Measurements from ENCODE around the gene RIN2.

Gene RIN2

GRCh38 chr20:19782669-19783068 lies 24.6 kb downstream of the RIN2 start:
- H3K27ac Mint-ChIP-seq = no peak overlapping the region
- H3K36me3 Mint-ChIP-seq (ENCODE audit: low read depth) = no peaks in the 10 kb centered on the region
- no peak overlapping the region for H3K4me3 Mint-ChIP-seq
- no peaks in the 10 kb centered on the region for H3K9me3 Mint-ChIP-seq
- H3K27me3 Mint-ChIP-seq (ENCODE audit: low read depth) = no peaks in the 10 kb centered on the region
- peaks cover 1% of the 10 kb centered on the region for H3K4me1 Mint-ChIP-seq (ENCODE audit: low read depth)

DNA sequence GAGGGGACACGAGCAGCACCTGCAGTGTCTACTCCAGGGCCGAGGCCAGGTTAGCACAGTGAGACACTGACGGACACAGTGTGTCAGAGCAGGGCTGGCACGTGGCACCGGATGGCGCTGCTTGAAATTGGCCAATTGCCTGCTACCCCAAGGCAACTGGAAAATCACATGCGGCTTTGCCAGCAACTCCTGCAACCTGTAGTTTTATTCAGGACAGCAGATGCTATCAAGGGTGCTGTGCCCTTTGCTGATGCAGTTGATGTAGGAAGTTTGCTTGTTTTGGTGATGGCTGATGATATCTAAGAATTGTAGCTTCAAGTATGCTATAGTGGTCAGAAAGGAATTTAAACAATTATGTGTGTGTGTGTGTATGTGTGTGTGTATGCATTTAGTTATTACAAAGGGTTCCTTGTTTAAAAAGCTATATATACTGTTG lies 25.9 kb downstream of the RIN2 start:
- Mint-ChIP-seq H3K36me3 (ENCODE audit: low read depth) (no peaks in the 10 kb centered on the region), H3K4me1 (ENCODE audit: low read depth) (peaks cover 1% of the 10 kb centered on the region), H3K4me3 (no peak overlapping the region), H3K27me3 (ENCODE audit: low read depth) (no peaks in the 10 kb centered on the region), H3K9me3 (no peaks in the 10 kb centered on the region), H3K27ac (no peak overlapping the region)

DNA sequence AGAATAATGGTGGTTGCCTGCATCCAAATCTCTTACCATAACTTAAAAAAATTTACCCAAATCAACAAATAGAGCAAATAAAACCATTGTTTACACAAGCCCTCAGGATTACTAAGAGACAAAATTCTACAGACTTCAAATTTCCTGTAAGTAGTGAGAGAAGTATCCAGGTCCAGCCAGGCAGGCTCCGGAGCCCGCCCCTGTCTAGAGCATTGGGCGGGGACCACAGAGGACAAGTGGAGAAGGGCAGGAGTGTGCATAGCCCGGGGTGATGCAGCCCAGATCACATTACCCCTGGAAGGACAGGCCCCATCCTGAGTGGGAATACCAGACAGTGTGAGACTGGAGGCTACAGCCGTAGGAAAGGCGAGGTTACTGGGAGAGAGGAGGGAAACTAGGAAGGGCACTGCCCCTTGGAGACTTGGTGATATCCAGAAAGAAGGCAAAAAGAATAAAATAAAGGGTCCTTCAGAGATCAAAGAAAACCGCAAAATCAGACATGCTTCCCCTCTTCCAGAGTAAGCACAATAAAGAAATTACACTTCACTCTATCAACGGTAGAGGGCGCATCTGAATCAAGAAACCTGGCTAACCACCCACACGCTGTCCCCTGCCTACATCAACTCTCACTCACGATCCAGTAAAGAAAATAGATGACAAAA lies 26.6 kb downstream of the RIN2 start:
- H3K4me3 Mint-ChIP-seq = no peak overlapping the region
- no peaks in the 10 kb centered on the region for H3K9me3 Mint-ChIP-seq
- H3K27me3 Mint-ChIP-seq (ENCODE audit: low read depth) = no peaks in the 10 kb centered on the region
- H3K4me1 Mint-ChIP-seq (ENCODE audit: low read depth) = peaks cover 1% of the 10 kb centered on the region
- H3K27ac Mint-ChIP-seq = no peak overlapping the region
- H3K36me3 Mint-ChIP-seq (ENCODE audit: low read depth) = no peaks in the 10 kb centered on the region

GRCh38 chr20:19785173-19785982 lies 27.3 kb downstream of the RIN2 start:
- Mint-ChIP-seq H3K4me1 (ENCODE audit: low read depth) (peaks cover 1% of the 10 kb centered on the region), H3K27ac (no peak overlapping the region), H3K27me3 (ENCODE audit: low read depth) (no peaks in the 10 kb centered on the region), H3K9me3 (no peaks in the 10 kb centered on the region), H3K4me3 (no peak overlapping the region), H3K36me3 (ENCODE audit: low read depth) (no peaks in the 10 kb centered on the region)

DNA sequence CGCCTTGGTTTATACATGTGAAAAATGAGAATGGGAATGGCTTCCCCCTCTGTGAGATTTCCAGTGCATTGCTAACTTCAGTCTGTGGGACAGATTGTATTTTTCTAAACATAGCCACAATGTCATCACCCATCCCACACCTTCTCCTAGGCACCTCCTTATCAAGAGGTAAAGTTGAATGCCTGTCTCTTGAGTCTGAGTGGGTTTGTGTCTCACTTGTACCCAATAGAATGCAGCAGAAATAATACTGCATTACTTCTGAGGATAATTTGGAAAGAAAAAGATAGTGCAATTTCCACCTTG lies 27.9 kb downstream of the RIN2 start:
- H3K27ac Mint-ChIP-seq = no peak overlapping the region
- no peaks in the 10 kb centered on the region for H3K27me3 Mint-ChIP-seq (ENCODE audit: low read depth)
- H3K36me3 Mint-ChIP-seq (ENCODE audit: low read depth) = no peaks in the 10 kb centered on the region

GRCh38 chr20:19786311-19786710 lies 28.3 kb downstream of the RIN2 start:
- H3K4me1 Mint-ChIP-seq (ENCODE audit: low read depth) = peaks cover 1% of the 10 kb centered on the region
- no peaks in the 10 kb centered on the region for H3K27me3 Mint-ChIP-seq (ENCODE audit: low read depth)
- no peaks in the 10 kb centered on the region for H3K36me3 Mint-ChIP-seq (ENCODE audit: low read depth)
- H3K4me3 Mint-ChIP-seq = no peak overlapping the region
- no peak overlapping the region for H3K27ac Mint-ChIP-seq
- H3K9me3 Mint-ChIP-seq = no peaks in the 10 kb centered on the region

More for the DNA sequence above, 27.9 kb downstream of the RIN2 start:
- Mint-ChIP-seq H3K9me3 (no peaks in the 10 kb centered on the region), H3K4me3 (no peak overlapping the region), H3K4me1 (ENCODE audit: low read depth) (peaks cover 1% of the 10 kb centered on the region)

DNA sequence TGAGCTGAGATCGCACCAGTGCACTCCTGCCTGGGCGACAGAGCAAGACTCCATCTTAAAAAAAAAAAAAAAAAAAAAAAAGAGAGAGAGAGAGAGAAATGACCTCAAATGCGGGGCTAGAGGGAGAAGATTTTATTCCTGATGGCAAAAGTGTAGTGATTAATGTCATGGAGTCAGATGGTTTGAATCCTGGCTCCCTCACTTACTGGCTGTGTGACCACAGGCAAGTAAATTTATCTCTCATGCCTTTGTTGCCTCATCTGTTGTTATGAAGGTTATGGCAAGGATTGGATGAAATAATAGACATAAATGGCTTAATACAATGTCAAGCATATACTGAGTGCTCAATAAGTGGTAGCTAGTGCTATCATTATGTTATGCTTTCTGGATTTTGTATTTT lies 29.3 kb downstream of the RIN2 start:
- H3K4me1 Mint-ChIP-seq (ENCODE audit: low read depth) = peaks cover 1% of the 10 kb centered on the region
- H3K4me3 Mint-ChIP-seq = no peak overlapping the region
- no peak overlapping the region for H3K27ac Mint-ChIP-seq
- H3K27me3 Mint-ChIP-seq (ENCODE audit: low read depth) = no peaks in the 10 kb centered on the region
- no peaks in the 10 kb centered on the region for H3K36me3 Mint-ChIP-seq (ENCODE audit: low read depth)
- no peaks in the 10 kb centered on the region for H3K9me3 Mint-ChIP-seq

DNA sequence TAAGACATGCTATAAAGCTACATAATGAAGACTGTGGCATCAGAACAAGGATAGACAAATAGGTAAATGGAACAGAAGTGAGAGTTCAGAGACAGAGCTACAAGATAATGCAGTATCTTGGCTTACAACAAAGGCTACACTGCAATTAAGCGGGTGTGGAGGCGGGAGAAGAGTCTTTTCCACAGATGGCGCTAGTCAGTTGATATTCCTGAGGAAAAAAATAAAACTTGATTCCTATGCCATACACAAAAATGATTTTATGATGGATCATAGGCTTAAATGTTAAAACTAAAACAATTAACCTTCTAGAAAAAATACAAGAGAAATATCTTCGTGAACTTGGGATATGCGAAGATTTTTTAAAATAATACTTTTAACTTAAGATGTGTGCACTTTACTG lies 31.0 kb downstream of the RIN2 start:
- Mint-ChIP-seq H3K4me1 (ENCODE audit: low read depth) (peaks cover 1% of the 10 kb centered on the region), H3K27ac (no peak overlapping the region), H3K4me3 (no peak overlapping the region), H3K9me3 (no peaks in the 10 kb centered on the region), H3K27me3 (ENCODE audit: low read depth) (no peaks in the 10 kb centered on the region), H3K36me3 (ENCODE audit: low read depth) (no peaks in the 10 kb centered on the region)

GRCh38 chr20:19789446-19789845 lies 31.4 kb downstream of the RIN2 start:
- no peaks in the 10 kb centered on the region for H3K36me3 Mint-ChIP-seq (ENCODE audit: low read depth)
- peaks cover 1% of the 10 kb centered on the region for H3K4me1 Mint-ChIP-seq (ENCODE audit: low read depth)
- H3K27me3 Mint-ChIP-seq (ENCODE audit: low read depth) = no peaks in the 10 kb centered on the region
- no peaks in the 10 kb centered on the region for H3K9me3 Mint-ChIP-seq
- no peak overlapping the region for H3K27ac Mint-ChIP-seq
- no peak overlapping the region for H3K4me3 Mint-ChIP-seq

GRCh38 chr20:19791887-19792286 lies 33.8 kb downstream of the RIN2 start:
- Mint-ChIP-seq H3K27ac (no peak overlapping the region), H3K9me3 (no peaks in the 10 kb centered on the region), H3K4me3 (no peak overlapping the region), H3K4me1 (ENCODE audit: low read depth) (no peaks in the 10 kb centered on the region), H3K36me3 (ENCODE audit: low read depth) (no peaks in the 10 kb centered on the region), H3K27me3 (ENCODE audit: low read depth) (peaks cover 4% of the 10 kb centered on the region)

GRCh38 chr20:19793716-19794115 lies 35.7 kb downstream of the RIN2 start:
- Mint-ChIP-seq H3K4me1 (ENCODE audit: low read depth) (no peaks in the 10 kb centered on the region), H3K9me3 (no peaks in the 10 kb centered on the region), H3K36me3 (ENCODE audit: low read depth) (no peaks in the 10 kb centered on the region), H3K27me3 (ENCODE audit: low read depth) (peaks cover 4% of the 10 kb centered on the region), H3K4me3 (no peak overlapping the region), H3K27ac (no peak overlapping the region)

DNA sequence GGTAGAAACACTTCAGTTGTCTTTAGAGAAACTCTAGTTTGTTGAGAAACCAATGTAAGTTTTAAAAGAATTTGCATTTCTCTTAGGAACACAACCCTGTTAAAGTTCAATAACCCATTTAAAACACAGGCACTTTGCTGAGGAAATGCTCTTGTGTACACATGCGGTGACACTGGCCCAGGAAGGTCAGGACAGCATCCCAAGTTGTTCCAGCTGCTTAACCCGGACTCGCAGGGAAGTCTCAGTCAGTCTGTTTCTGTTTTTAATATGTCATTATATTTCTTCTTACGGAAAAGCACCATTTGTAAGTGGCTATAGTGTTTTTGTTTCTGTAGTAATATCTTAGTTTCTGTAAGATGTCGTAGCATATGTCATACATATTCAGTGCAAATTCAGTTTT lies 36.9 kb downstream of the RIN2 start:
- Mint-ChIP-seq H3K9me3 (no peaks in the 10 kb centered on the region), H3K4me3 (no peak overlapping the region), H3K4me1 (ENCODE audit: low read depth) (no peaks in the 10 kb centered on the region), H3K27me3 (ENCODE audit: low read depth) (peaks cover 4% of the 10 kb centered on the region), H3K36me3 (ENCODE audit: low read depth) (no peaks in the 10 kb centered on the region), H3K27ac (no peak overlapping the region)

DNA sequence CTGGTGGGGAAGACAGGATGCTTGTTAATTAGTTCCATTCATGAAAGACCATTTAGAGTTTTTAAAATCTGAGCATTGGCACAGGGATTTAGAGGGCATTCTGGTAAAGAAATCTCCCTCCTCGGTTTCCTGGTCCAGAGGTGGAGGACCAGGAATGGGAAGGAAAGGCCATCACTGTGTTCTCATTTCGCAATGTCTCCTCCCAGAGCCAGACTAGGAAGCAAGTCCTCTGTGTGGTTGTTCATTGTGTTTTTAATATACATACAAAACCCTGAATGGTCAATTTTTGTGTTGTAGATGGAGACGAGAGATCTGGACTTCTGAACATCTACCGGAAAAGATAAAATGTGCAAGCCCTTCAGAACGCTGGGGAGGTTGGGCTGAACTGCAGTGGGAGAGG lies 41.3 kb downstream of the RIN2 start:
- Mint-ChIP-seq H3K4me3 (no peak overlapping the region), H3K4me1 (ENCODE audit: low read depth) (no peaks in the 10 kb centered on the region), H3K27ac (no peak overlapping the region), H3K36me3 (ENCODE audit: low read depth) (no peaks in the 10 kb centered on the region), H3K9me3 (no peaks in the 10 kb centered on the region), H3K27me3 (ENCODE audit: low read depth) (peaks cover 8% of the 10 kb centered on the region)

DNA sequence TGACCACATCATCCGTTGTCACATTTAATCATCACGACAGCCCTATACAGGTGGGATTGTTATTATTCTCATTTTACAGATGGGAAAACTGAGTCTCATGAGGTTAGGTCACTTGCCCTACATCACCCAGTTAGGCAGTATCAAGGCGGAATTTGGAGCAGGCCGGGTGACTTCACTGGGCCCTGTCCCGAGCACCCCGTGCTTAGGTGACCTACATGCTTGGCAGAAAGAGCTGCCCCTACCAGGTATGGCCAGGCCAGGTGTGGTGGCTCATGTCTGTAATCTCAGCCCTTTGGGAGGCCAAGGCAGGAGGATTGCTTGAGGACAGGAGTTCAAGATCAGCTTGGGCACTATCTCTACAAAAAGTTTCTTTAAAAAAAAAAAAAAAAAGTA lies 44.0 kb downstream of the RIN2 start:
- no peaks in the 10 kb centered on the region for H3K4me1 Mint-ChIP-seq (ENCODE audit: low read depth)
- H3K27ac Mint-ChIP-seq = no peak overlapping the region
- H3K9me3 Mint-ChIP-seq = no peaks in the 10 kb centered on the region
- no peaks in the 10 kb centered on the region for H3K36me3 Mint-ChIP-seq (ENCODE audit: low read depth)
- peaks cover 5% of the 10 kb centered on the region for H3K27me3 Mint-ChIP-seq (ENCODE audit: low read depth)
- H3K4me3 Mint-ChIP-seq = no peak overlapping the region

DNA sequence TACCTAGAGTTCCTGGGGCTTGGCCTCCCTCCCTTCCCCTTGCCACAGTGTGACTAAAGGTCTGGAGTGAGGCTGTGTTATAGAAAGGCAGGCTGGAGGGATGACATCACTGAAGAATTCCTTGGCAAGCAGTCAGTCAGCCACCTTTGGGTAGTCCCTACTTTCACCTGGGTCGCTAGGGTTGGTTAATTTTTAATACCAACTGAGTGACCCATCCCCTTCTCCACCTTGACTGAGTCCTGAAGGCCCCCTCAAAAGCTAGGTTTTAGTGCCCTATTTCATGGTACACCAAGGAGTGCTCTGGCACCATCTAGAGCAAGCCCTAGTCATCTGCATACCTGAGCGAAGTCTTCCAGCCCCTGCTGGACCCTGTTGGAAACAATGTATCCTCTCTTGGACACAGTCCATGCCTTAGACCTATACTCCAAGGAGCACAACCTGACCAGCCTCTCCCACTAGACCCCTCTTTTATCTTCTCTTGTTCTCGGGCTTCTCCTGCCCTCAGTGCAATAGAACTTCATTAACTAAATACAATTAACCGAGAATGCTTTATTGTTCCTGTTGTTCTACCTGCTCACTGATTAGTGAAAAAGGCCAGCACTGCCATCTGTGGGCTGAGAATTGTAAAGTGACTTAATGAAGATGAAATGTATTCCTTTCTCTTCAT lies 44.6 kb downstream of the RIN2 start:
- Mint-ChIP-seq H3K27me3 (ENCODE audit: low read depth) (peaks cover 5% of the 10 kb centered on the region), H3K4me3 (no peak overlapping the region), H3K9me3 (no peaks in the 10 kb centered on the region), H3K36me3 (ENCODE audit: low read depth) (no peaks in the 10 kb centered on the region), H3K27ac (no peak overlapping the region), H3K4me1 (ENCODE audit: low read depth) (no peaks in the 10 kb centered on the region)
